Endothelial cell of umbilical vein (primary cell): ENCODE results near the gene KLK14. TPM values are rescaled to one million over a fixed set of nuclear protein-coding genes. Genes with fewer than 3 reads are reported as not detected.

Source experiments
- BruUV-seq: library from RNA; stranded (reverse); fragments of 400-500 nt; replicated peaks from 2 replicates; lab custom pipeline; 2021; lab: Mats Ljungman, UMichigan
- CTCF ChIA-PET: fragments of 300-600, 350-600 bp; sonication (Branson Sonifier 250); formaldehyde crosslinking; loops from one replicate; lab custom pipeline; 2021; ENCODE audit warnings: antibody characterized with exemption, inconsistent platforms; lab: Charles Lee
- POLR2A ChIA-PET: fragments of 300-600, 350-600 bp; sonication (Branson Sonifier 250); formaldehyde crosslinking; loops from one replicate; lab custom pipeline; 2021; ENCODE audit warnings: antibody characterized with exemption, inconsistent platforms; lab: Charles Lee
- DNase-seq: peaks from one replicate; pipeline ENCODE4 v3.0.0-alpha.2; 2011; ENCODE audit warnings: low read depth, low spot score
- FAIRE-seq: peaks from 2 replicates; lab custom pipeline; 2011; peaks lifted over from hg19 to GRCh38; lab: Jason Lieb, UNC
- H2AFZ ChIP-seq: 2 replicates; pipeline ENCODE4 v1.6.0; 2012; ENCODE audit warnings: low read depth, low read length, control low read depth, inconsistent platforms
- H3K27ac ChIP-seq: 2 replicates; pipeline ENCODE4 v1.5.1; 2011; ENCODE audit warnings: low read depth, mild to moderate bottlenecking, control low read depth, low read length, moderate library complexity; ENCODE audit not compliant: insufficient read depth
- H3K27me3 ChIP-seq, 2 experiments: 2 replicates each; pipeline versions ENCODE4 v1.6.0 to v1.6.1; 2011; ENCODE audit warnings: low read length in 2 of 2, mixed read lengths in 1 of 2; ENCODE audit not compliant: control insufficient read depth in 2 of 2, insufficient read depth in 2 of 2
- H3K36me3 ChIP-seq, 2 experiments: 2 replicates in 1 of 2; 3 replicates in 1 of 2; pipeline ENCODE4 v1.5.1; 2011; ENCODE audit warnings: low read length in 2 of 2, mild to moderate bottlenecking in 1 of 2, moderate library complexity in 1 of 2; ENCODE audit not compliant: control insufficient read depth in 2 of 2, insufficient read depth in 2 of 2; ENCODE audit errors: extremely low read depth in 1 of 2
- H3K4me1 ChIP-seq: 3 replicates; pipeline ENCODE4 v1.5.1; 2011; ENCODE audit warnings: mild to moderate bottlenecking, low read length; ENCODE audit not compliant: control insufficient read depth, insufficient read depth; ENCODE audit errors: extremely low read depth
- H3K4me2 ChIP-seq: 2 replicates; pipeline ENCODE4 v1.6.1; 2011; ENCODE audit warnings: low read length, control low read depth, mixed read lengths; ENCODE audit not compliant: insufficient read depth
- H3K4me3 ChIP-seq, 3 experiments: fragments of 200-600 bp in 1 of 3; sonication (generic), shearing (Covaris generic) in 1 of 3; replicated peaks in 1 of 3; 2 replicates each; pipeline ENCODE4 v1.5.1; 2011 to 2016; ENCODE audit warnings: control low read depth in 3 of 3, low read length in 3 of 3, mild to moderate bottlenecking in 2 of 3, inconsistent platforms in 1 of 3, low read depth in 1 of 3, moderate library complexity in 1 of 3; ENCODE audit not compliant: insufficient read depth in 1 of 3
- H3K79me2 ChIP-seq: 2 replicates; pipeline ENCODE4 v1.6.0; 2012; ENCODE audit warnings: low read length, inconsistent platforms; ENCODE audit not compliant: control insufficient read depth, insufficient read depth
- H3K9ac ChIP-seq: replicated peaks from 2 replicates; pipeline ENCODE3; 2011; ENCODE audit warnings: low read length, control low read depth; ENCODE audit not compliant: insufficient read depth; ENCODE audit errors: extremely low read depth
- H3K9me1 ChIP-seq: replicated peaks from 3 replicates; pipeline ENCODE4 v1.6.0; 2011; ENCODE audit warnings: mild to moderate bottlenecking, low read length; ENCODE audit not compliant: control insufficient read depth, insufficient read depth; ENCODE audit errors: extremely low read depth
- H3K9me3 ChIP-seq: replicated peaks from 2 replicates; pipeline ENCODE4 v1.5.1; 2012; ENCODE audit warnings: low read length, inconsistent platforms; ENCODE audit not compliant: control insufficient read depth, insufficient read depth
- H4K20me1 ChIP-seq: replicated peaks from 2 replicates; pipeline ENCODE3; 2011; ENCODE audit warnings: mild to moderate bottlenecking, low read length; ENCODE audit not compliant: control insufficient read depth, insufficient read depth; ENCODE audit errors: extremely low read depth
- EZH2 ChIP-seq: IDR thresholded peaks from 2 replicates; pipeline ENCODE4 v1.6.1; 2012; ENCODE audit warnings: borderline replicate concordance, low read depth, mild to moderate bottlenecking, moderate library complexity, low read length, inconsistent platforms; ENCODE audit not compliant: severe bottlenecking
- FOS ChIP-seq: IDR thresholded peaks from 2 replicates; pipeline ENCODE4 v1.6.1; 2011; ENCODE audit warnings: mild to moderate bottlenecking, low read length, moderate library complexity, borderline replicate concordance; ENCODE audit not compliant: insufficient read depth
- GATA2 ChIP-seq: IDR thresholded peaks from 2 replicates; pipeline ENCODE4 v1.7.0; 2011; ENCODE audit warnings: low read depth, mild to moderate bottlenecking, moderate library complexity, mixed read lengths, low read length; ENCODE audit not compliant: insufficient read length, insufficient read depth
- JUN ChIP-seq: IDR thresholded peaks from 2 replicates; pipeline ENCODE4 v1.6.1; 2011; ENCODE audit warnings: borderline replicate concordance, low read depth; ENCODE audit not compliant: insufficient read length, insufficient read depth
- MAX ChIP-seq: IDR thresholded peaks from 2 replicates; pipeline ENCODE4 v1.6.1; 2011; ENCODE audit not compliant: insufficient read depth, insufficient read length
- MYC ChIP-seq: IDR thresholded peaks from one replicate; pipeline ENCODE4 v1.6.1; 2011; ENCODE audit warnings: mild to moderate bottlenecking, low read depth, low read length
- POLR2A ChIP-seq: IDR thresholded peaks from 2 replicates; pipeline ENCODE4 v1.6.1; 2012; ENCODE audit warnings: low read depth, mild to moderate bottlenecking, control low read depth, low read length
- POLR2AphosphoS5 ChIP-seq: IDR thresholded peaks from 2 replicates; pipeline ENCODE4 v1.6.1; 2012; ENCODE audit warnings: low read depth, mild to moderate bottlenecking, control low read depth, low read length, moderate library complexity; ENCODE audit not compliant: insufficient read depth
- dilution Hi-C: fragments of 300-500 bp; cut with MboI; formaldehyde crosslinking; loops from one replicate; pipeline ENCODE4 v1.15.0; 2019; ENCODE audit warnings: low sequenced_read_pairs; ENCODE audit not compliant: extremely low pct_ligation_motif_present
- intact Hi-C: fragments of 100-400 bp; cut with micrococcal nuclease; formaldehyde crosslinking; loops from one replicate; pipeline ENCODE4 v1.10.0; 2022
- polyA plus RNA-seq, 4 experiments: library from polyadenylated mRNA; depleted of rRNA in 3 of 4; stranded (reverse) in 3 of 4; unstranded in 1 of 4; fragments of >200 nt; gene quantifications; 2 replicates each; pipeline versions ENCODE4 v1.2.1 to v1.2.3, GENCODE V29; 2011 to 2012; ENCODE audit warnings: missing spikeins in 1 of 4
- total RNA-seq: library from RNA; stranded (reverse); gene quantifications from 2 replicates; pipeline ENCODE4 v1.2.3, GENCODE V29; 2021

Gene KLK14
- total and polyA plus RNA-seq, 2 donors (not counting 3 experiments of a cell fraction or from before 2014, with no cell fraction given) = 0.12 TPM; not detected in 1

GRCh38 chr19:51044327-51044726, 38.4 kb downstream of the KLK14 start:
- Histone ChIP-seq H3K4me2 (no peak overlapping the region), H3K27ac (no peak overlapping the region), H3K9me1 (no peaks in the 10 kb centered on the region), H4K20me1 (no peaks in the 10 kb centered on the region), H3K4me1 (no peaks in the 10 kb centered on the region), H3K9ac (no peak overlapping the region), H3K36me3 (no peaks in the 10 kb centered on the region), H3K27me3 (no peaks in the 10 kb centered on the region), H3K79me2 (no peaks in the 10 kb centered on the region), H3K4me3 (no peak overlapping the region), H3K9me3 (no peaks in the 10 kb centered on the region), H2AFZ (no peak overlapping the region)
- TF ChIP-seq MYC (no peak), POLR2A (no peak), MAX (no peak), EZH2 (no peak), JUN (no peak), GATA2 (no peak)
- DNase-seq (no peak), FAIRE-seq (no peak)
- ChIA-PET POLR2A (no interaction called here), CTCF (interaction anchor here (1.7 kb wide), 1 partner anchor 27 kb away, joined by 8 read pairs; no protein-coding TSS in a partner anchor)
- dilution Hi-C loops = no loop called here
- no TSS peak for BruUV-seq
- intact Hi-C loops = no loop called here

- POLR2A ChIA-PET = no interaction called here
- intact Hi-C loops = no loop called here
- no peaks in the 10 kb centered on the region for H3K36me3 ChIP-seq
- no peak overlapping the region for H3K4me2 ChIP-seq
- H3K27ac ChIP-seq = no peak overlapping the region
- H3K9me3 ChIP-seq = no peaks in the 10 kb centered on the region
- H3K9me1 ChIP-seq = no peaks in the 10 kb centered on the region
- no TSS peak for BruUV-seq
- no peak overlapping the region for H3K9ac ChIP-seq
- DNase-seq = no peak
- dilution Hi-C loops = no loop called here
- no peaks in the 10 kb centered on the region for H3K79me2 ChIP-seq
- no peak for TF ChIP-seq EZH2
- no peak for TF ChIP-seq POLR2AphosphoS5
- no peak for TF ChIP-seq JUN
- no peak for TF ChIP-seq MYC
- no peak for TF ChIP-seq FOS
- H3K27me3 ChIP-seq = no peaks in the 10 kb centered on the region
- H3K4me3 ChIP-seq = no peak overlapping the region
- CTCF ChIA-PET = interaction anchor here (1.0 to 1.7 kb wide), 2 partner anchors 22 to 27 kb away, joined by 5 to 8 read pairs; no protein-coding TSS in a partner anchor
- no peaks in the 10 kb centered on the region for H4K20me1 ChIP-seq
- no peak overlapping the region for H2AFZ ChIP-seq
- FAIRE-seq = no peak
- H3K4me1 ChIP-seq = no peaks in the 10 kb centered on the region
Observed at GRCh38 chr19:51043497-51043896, 39.2 kb downstream of the KLK14 start.
